IMR-90 (cell line): ENCODE data around the gene TSC22D4. TPM values are rescaled to one million over a fixed set of nuclear protein-coding genes. Genes with fewer than 3 reads are reported as not detected.
A peak's percentile ranks its signal among the peaks of the same experiment; 100 is the strongest.

ENCODE experiments used
- BHLHE40 ChIP-seq: fragments of 150-350 bp; IDR thresholded peaks from 2 replicates; pipeline ENCODE4 v1.6.1; 2016; ENCODE audit warnings: mild to moderate bottlenecking, low read depth, low read length
- CTCF ChIP-seq: conservative IDR thresholded peaks from 2 replicates; pipeline ENCODE4 v1.5.1; 2012; ENCODE audit warnings: mild to moderate bottlenecking, low read depth, low read length, improper control_type of control experiment
- RFX5 ChIP-seq: IDR thresholded peaks from 2 replicates; pipeline ENCODE4 v1.8.0; 2012; ENCODE audit warnings: low read depth, mild to moderate bottlenecking, low read length, moderate library complexity
- polyA plus RNA-seq, 3 experiments: library from polyadenylated mRNA; depleted of rRNA; stranded (reverse); fragments of >200 nt; gene quantifications; 2 replicates each; pipeline ENCODE4 v1.2.3, GENCODE V29; 2012; ENCODE audit warnings: low replicate concordance in 1 of 3
- total RNA-seq: library from RNA; depleted of rRNA; stranded (reverse); fragments of >200 nt; gene quantifications from 2 replicates; pipeline ENCODE4 v1.2.3, GENCODE V29; 2012

Gene TSC22D4
- total and polyA plus RNA-seq, 2 of the 4 experiments (the other 2 are of a cell fraction), result 9.3 to 29.9 TPM

GRCh38 chr7:100476903-100477870 is 1.8 kb downstream of the TSC22D4 start (continued):
- TF ChIP-seq CTCF, result peak; percentile 41
- TF ChIP-seq BHLHE40, result no peak
- no peak for TF ChIP-seq RFX5
